IPS-18c (cell line): Measurements from ENCODE around the gene PAM.
"Not testable (repeated sequence)": the region's sequence is repeated elsewhere in the genome, so short reads cannot be mapped to it uniquely, and the experiment has no call there.

Experiments
- H3K4me3 ChIP-seq: 2 replicates; pipeline ENCODE4 v1.7.0; 2013; ENCODE audit warnings: low read depth, mild to moderate bottlenecking, low read length, moderate library complexity; ENCODE audit not compliant: insufficient read depth
- H3K9me3 ChIP-seq: one replicate; pipeline ENCODE4 v1.6.1; 2013; ENCODE audit warnings: mild to moderate bottlenecking, low read length, moderate library complexity; ENCODE audit not compliant: control insufficient read depth, insufficient read depth

Gene PAM

GRCh38 chr5:102965653-102966052 lies 210.5 kb downstream of the PAM start:
- Histone ChIP-seq H3K9me3 (no peaks in the 10 kb centered on the region), H3K4me3 (no peak overlapping the region)

GRCh38 chr5:102969641-102970040 lies 214.5 kb downstream of the PAM start:
- Histone ChIP-seq H3K4me3 (no peak overlapping the region), H3K9me3 (no peaks in the 10 kb centered on the region)

GRCh38 chr5:102971676-102972293 lies 216.7 kb downstream of the PAM start:
- H3K4me3 ChIP-seq = no peak overlapping the region
- H3K9me3 ChIP-seq = no peaks in the 10 kb centered on the region

GRCh38 chr5:102974177-102974576 lies 219.1 kb downstream of the PAM start:
- Histone ChIP-seq H3K9me3 (no peaks in the 10 kb centered on the region), H3K4me3 (no peak overlapping the region)

- Histone ChIP-seq H3K4me3 (no peak overlapping the region), H3K9me3 (no peaks in the 10 kb centered on the region)
Measured at GRCh38 chr5:102975045-102975444, 219.9 kb downstream of the PAM start.

- no peak overlapping the region for H3K4me3 ChIP-seq
- H3K9me3 ChIP-seq = no peaks in the 10 kb centered on the region
Measured at GRCh38 chr5:102975457-102976182, 220.5 kb downstream of the PAM start.

GRCh38 chr5:102981957-102982635 lies 227.0 kb downstream of the PAM start:
- H3K4me3 ChIP-seq = no peak overlapping the region
- no peaks in the 10 kb centered on the region for H3K9me3 ChIP-seq

GRCh38 chr5:102986074-102986473 lies 231.0 kb downstream of the PAM start:
- Histone ChIP-seq H3K4me3 (no peak overlapping the region), H3K9me3 (no peaks in the 10 kb centered on the region)

GRCh38 chr5:102988459-102988858 lies 233.4 kb downstream of the PAM start:
- H3K4me3 ChIP-seq = no peak overlapping the region

GRCh38 chr5:102991802-102992201 lies 236.7 kb downstream of the PAM start:
- no peak overlapping the region for H3K4me3 ChIP-seq
- no peaks in the 10 kb centered on the region for H3K9me3 ChIP-seq

More at GRCh38 chr5:102988459-102988858, 233.4 kb downstream of the PAM start:
- no peaks in the 10 kb centered on the region for H3K9me3 ChIP-seq

- Histone ChIP-seq H3K9me3 (peaks cover 2% of the 10 kb centered on the region), H3K4me3 (no peak overlapping the region)
Measured at GRCh38 chr5:102996011-102996575, 241.0 kb downstream of the PAM start.

GRCh38 chr5:102998224-102998623 lies 243.1 kb downstream of the PAM start:
- no peak overlapping the region for H3K4me3 ChIP-seq

GRCh38 chr5:102999191-102999590 lies 244.1 kb downstream of the PAM start:
- Histone ChIP-seq H3K4me3 (no peak overlapping the region), H3K9me3 (peaks cover 2% of the 10 kb centered on the region)

More at GRCh38 chr5:102998224-102998623, 243.1 kb downstream of the PAM start:
- peaks cover 2% of the 10 kb centered on the region for H3K9me3 ChIP-seq

GRCh38 chr5:102999621-103000020 lies 244.5 kb downstream of the PAM start:
- not testable (repeated sequence) for H3K9me3 ChIP-seq, H3K4me3 ChIP-seq

GRCh38 chr5:103000089-103000488 lies 245.0 kb downstream of the PAM start:
- no peak overlapping the region for H3K4me3 ChIP-seq
- H3K9me3 ChIP-seq = peaks cover 2% of the 10 kb centered on the region

- Histone ChIP-seq H3K9me3 (peaks cover 2% of the 10 kb centered on the region), H3K4me3 (no peak overlapping the region)
Measured at GRCh38 chr5:103003872-103004271, 248.8 kb downstream of the PAM start.

GRCh38 chr5:103005276-103005675 lies 250.2 kb downstream of the PAM start:
- Histone ChIP-seq H3K9me3 (no peaks in the 10 kb centered on the region), H3K4me3 (no peak overlapping the region)

- H3K9me3 ChIP-seq = no peaks in the 10 kb centered on the region
- H3K4me3 ChIP-seq = no peak overlapping the region
Measured at GRCh38 chr5:103006921-103007320, 251.8 kb downstream of the PAM start.
